Liver (tissue), 9 donors: Measurements from ENCODE around the gene TMSB15C. TPM values are rescaled to one million over a fixed set of nuclear protein-coding genes. Genes with fewer than 3 reads are reported as not detected.

Experiments
- DNase-seq: peaks from one replicate; pipeline ENCODE4 v3.0.0-alpha.2; 2017; ENCODE audit warnings: low spot score
- H3K27ac ChIP-seq, 2 donors: one replicate each; pipeline ENCODE4 v1.7.0; 2013; ENCODE audit warnings: inconsistent platforms in 2 of 2, low read length in 2 of 2, control low read depth in 1 of 2, low read depth in 1 of 2, mild to moderate bottlenecking in 1 of 2
- H3K27me3 ChIP-seq, 4 donors: one replicate each; pipeline versions ENCODE4 v1.6.1 to v1.7.0; 2013; ENCODE audit warnings: low read length in 3 of 4, inconsistent platforms in 1 of 4, mild to moderate bottlenecking in 1 of 4, moderate library complexity in 1 of 4; ENCODE audit not compliant: control insufficient read depth in 4 of 4, insufficient read depth in 4 of 4
- H3K36me3 ChIP-seq, 4 donors: one replicate each; pipeline versions ENCODE4 v1.6.1 to v1.7.0; 2013; ENCODE audit warnings: low read length in 3 of 4, mild to moderate bottlenecking in 3 of 4, low read depth in 1 of 4, moderate library complexity in 1 of 4; ENCODE audit not compliant: control insufficient read depth in 4 of 4, insufficient read depth in 3 of 4
- H3K4me1 ChIP-seq, 4 donors: one replicate each; pipeline versions ENCODE4 v1.6.1 to v1.7.0; 2013; ENCODE audit warnings: low read length in 3 of 4, mild to moderate bottlenecking in 3 of 4, moderate library complexity in 1 of 4; ENCODE audit not compliant: control insufficient read depth in 4 of 4, insufficient read depth in 4 of 4
- H3K4me3 ChIP-seq, 3 donors: one replicate each; pipeline versions ENCODE4 v1.6.1 to v1.7.0; 2013; ENCODE audit warnings: low read length in 3 of 3, control low read depth in 1 of 3, low read depth in 1 of 3, mild to moderate bottlenecking in 1 of 3
- H3K9ac ChIP-seq, 2 donors: one replicate each; pipeline ENCODE4 v1.7.0; 2013; ENCODE audit warnings: low read length in 2 of 2, mild to moderate bottlenecking in 2 of 2, moderate library complexity in 2 of 2, control low read depth in 1 of 2, low read depth in 1 of 2
- H3K9me3 ChIP-seq, 4 donors: one replicate each; pipeline versions ENCODE4 v1.6.1 to v1.7.0; 2013; ENCODE audit warnings: low read length in 3 of 4; ENCODE audit not compliant: control insufficient read depth in 4 of 4
- FOXA1 ChIP-seq: IDR thresholded peaks from 2 replicates; pipeline ENCODE4 v1.6.1; 2016; ENCODE audit warnings: antibody characterized with exemption
- FOXA2 ChIP-seq: IDR thresholded peaks from 2 replicates; pipeline ENCODE4 v1.6.1; 2016; ENCODE audit warnings: antibody characterized with exemption
- GABPA ChIP-seq, 2 donors: IDR thresholded peaks in 1 of 2; conservative IDR thresholded peaks in 1 of 2; 2 replicates each; pipeline ENCODE4 v1.6.1; 2016; ENCODE audit warnings: antibody characterized with exemption in 2 of 2, mild to moderate bottlenecking in 1 of 2, moderate library complexity in 1 of 2
- HNF4A ChIP-seq, 2 donors: conservative IDR thresholded peaks; 2 replicates each; pipeline ENCODE4 v1.6.1; 2016; ENCODE audit warnings: antibody characterized with exemption in 2 of 2, mild to moderate bottlenecking in 2 of 2
- HNF4G ChIP-seq: IDR thresholded peaks from 2 replicates; pipeline ENCODE4 v1.6.1; 2016; ENCODE audit warnings: antibody characterized with exemption
- JUND ChIP-seq, 2 donors: IDR thresholded peaks; 2 replicates each; pipeline ENCODE4 v1.6.1; 2016; ENCODE audit warnings: antibody characterized with exemption in 2 of 2
- RAD21 ChIP-seq, 2 donors: IDR thresholded peaks; 2 replicates each; pipeline ENCODE4 v1.6.1; 2016; ENCODE audit warnings: antibody characterized with exemption in 2 of 2, mild to moderate bottlenecking in 2 of 2
- REST ChIP-seq: IDR thresholded peaks from 2 replicates; pipeline ENCODE4 v1.6.1; 2016; ENCODE audit warnings: antibody characterized with exemption, mild to moderate bottlenecking
- RXRA ChIP-seq, 2 donors: IDR thresholded peaks; 2 replicates each; pipeline ENCODE4 v1.6.1; 2017 to 2018; ENCODE audit warnings: antibody characterized with exemption in 2 of 2, mild to moderate bottlenecking in 1 of 2
- SP1 ChIP-seq: IDR thresholded peaks from 2 replicates; pipeline ENCODE4 v1.6.1; 2018; ENCODE audit warnings: antibody characterized with exemption, mild to moderate bottlenecking
- TAF1 ChIP-seq: conservative IDR thresholded peaks from 2 replicates; pipeline ENCODE4 v1.6.1; 2016; ENCODE audit warnings: antibody characterized with exemption, mild to moderate bottlenecking
- YY1 ChIP-seq: IDR thresholded peaks from 2 replicates; pipeline ENCODE4 v1.6.1; 2016; ENCODE audit warnings: antibody characterized with exemption, mild to moderate bottlenecking
- WGBS: extraction: QIAGEN DNeasy Blood & Tissue Kit; methylation state at CpG from one replicate; pipeline ENCODE4 v1.1.7; 2013; 5-methylcytosine and 5-hydroxymethylcytosine counted together
- polyA plus RNA-seq, 2 donors: library from polyadenylated mRNA; stranded (reverse) in 1 of 2; unstranded in 1 of 2; fragments of 200-250 nt in 1 of 2; fragments of >200 nt in 1 of 2; fragmentation: Nextera tagmentation in 1 of 2; extraction: Ambion mirVana in 1 of 2; gene quantifications; one replicate each; pipeline versions ENCODE4 v1.2.1 to v1.2.3, GENCODE V29; 2013 to 2015
- total RNA-seq, 2 donors: library from RNA; depleted of rRNA; stranded (reverse); fragments of >200 nt; gene quantifications; one replicate each; pipeline ENCODE4 v1.2.3, GENCODE V29; 2014
- TF ChIP-seq, protein P1 (sequence below): IDR thresholded peaks from 2 replicates; pipeline ENCODE4 v1.6.1; 2016; ENCODE audit warnings: antibody characterized with exemption
- TF ChIP-seq, protein P2 (sequence below): IDR thresholded peaks from 2 replicates; pipeline ENCODE4 v1.6.1; 2016; ENCODE audit warnings: antibody characterized with exemption
- TF ChIP-seq, protein P3 (sequence below): fragments of 150-350 bp; IDR thresholded peaks from 2 replicates; pipeline ENCODE4 v1.5.1; 2017; ENCODE audit warnings: improper control_type of control experiment, low read depth, low read length; ENCODE audit not compliant: missing input control
- donor health status: healthy.
- donor health status: healthy.
- donor health status: healthy.
- donor health status: healthy.
- donor health status: healthy.

The TMSB15C gene
- total and polyA plus RNA-seq, 4 donors: 0.17 to 0.23 TPM; not detected in 2

DNA sequence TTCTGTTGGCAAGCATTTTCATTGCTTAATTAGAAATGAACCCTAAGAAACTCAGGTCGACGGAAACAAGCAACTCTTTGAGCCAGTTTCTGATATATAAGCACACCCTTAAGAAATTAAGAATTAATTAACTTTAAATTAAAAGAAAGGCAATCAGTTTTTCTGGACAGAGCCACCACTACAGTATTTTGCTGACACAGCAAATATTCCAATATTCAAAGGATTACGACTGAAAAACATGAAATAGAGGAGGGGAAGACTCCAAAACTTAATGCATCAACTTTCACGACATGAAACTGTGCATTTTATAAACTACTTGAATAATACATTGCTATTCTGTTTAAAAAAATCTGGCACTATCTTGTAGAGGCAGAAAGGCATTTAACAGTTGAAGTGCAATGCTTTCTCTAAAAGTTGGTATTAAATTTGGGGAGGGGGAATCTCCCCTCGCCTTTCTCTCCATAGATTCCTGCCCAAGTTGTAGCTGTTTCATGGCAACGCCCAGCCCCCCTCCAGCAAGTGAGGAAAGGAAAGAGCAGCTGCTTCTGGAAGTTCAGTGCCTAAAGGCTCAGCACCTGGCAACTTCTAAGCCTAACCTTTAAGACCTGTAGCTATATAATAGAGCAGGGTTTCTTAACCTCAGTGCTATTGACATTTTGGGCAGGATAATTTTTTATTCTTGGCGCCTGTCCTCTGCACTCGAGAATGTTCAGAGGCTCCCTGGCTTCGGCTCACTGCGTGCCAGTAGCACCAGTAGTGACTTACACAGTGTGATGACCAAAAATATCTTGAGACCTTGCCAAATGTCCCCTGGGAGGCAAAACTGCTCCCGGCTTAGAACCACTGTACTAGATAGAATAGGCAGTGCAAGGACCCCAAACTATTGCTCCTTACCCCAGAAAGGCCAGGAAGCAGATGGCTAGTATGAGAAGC is 29.6 kb upstream of the TMSB15C start:
- whole genome bisulfite sequencing: 80% methylated on average over 11 of the region's 11 CpGs

DNA sequence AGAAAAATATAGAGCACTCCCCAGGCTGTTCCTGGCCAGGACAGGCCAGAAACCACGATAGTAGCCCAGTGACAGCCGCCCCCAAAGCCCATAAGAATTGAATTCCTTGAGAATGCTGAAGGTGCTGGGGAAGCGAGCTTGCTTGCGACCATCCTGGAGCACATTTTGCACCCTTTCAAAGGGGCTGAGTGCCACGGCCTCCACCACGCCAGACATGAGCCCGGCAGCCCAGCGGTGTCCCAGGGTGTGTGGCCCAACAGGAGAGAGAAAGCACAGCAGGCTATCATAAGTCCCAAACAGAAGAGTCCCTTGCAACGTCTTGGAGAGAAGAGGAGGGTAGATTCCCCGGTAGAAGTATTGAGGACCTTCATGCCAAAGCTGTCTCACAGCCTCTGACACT is 28.6 kb upstream of the TMSB15C start:
- no peak for DNase-seq
- 89% methylated on average over 10 of the region's 10 CpGs for WGBS
- Histone ChIP-seq H3K4me3 (no peak overlapping the region), H3K27ac (no peak overlapping the region), H3K4me1 (no peaks in the 10 kb centered on the region), H3K9ac (no peak overlapping the region), H3K27me3 (peaks cover 0 to 5% (median 0%) of the 10 kb centered on the region in 4 donors), H3K36me3 (no peaks in the 10 kb centered on the region), H3K9me3 (no peaks in the 10 kb centered on the region)
- TF ChIP-seq, protein P1, sequence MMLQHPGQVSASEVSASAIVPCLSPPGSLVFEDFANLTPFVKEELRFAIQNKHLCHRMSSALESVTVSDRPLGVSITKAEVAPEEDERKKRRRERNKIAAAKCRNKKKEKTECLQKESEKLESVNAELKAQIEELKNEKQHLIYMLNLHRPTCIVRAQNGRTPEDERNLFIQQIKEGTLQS: no peak
- TF ChIP-seq TAF1 (no peak), HNF4A (conservative IDR thresholded peaks at IDR 0.05) (no peak), FOXA1 (no peak)

More for the DNA sequence above, 29.6 kb upstream of the TMSB15C start:
- DNase-seq: no peak
- H3K36me3 ChIP-seq: no peaks in the 10 kb centered on the region
- no peak overlapping the region for H3K4me3 ChIP-seq
- no peaks in the 10 kb centered on the region for H3K4me1 ChIP-seq
- TF ChIP-seq FOXA2: no peak
- TF ChIP-seq HNF4A (conservative IDR thresholded peaks at IDR 0.05): no peak
- TF ChIP-seq YY1: no peak
- no peak for TF ChIP-seq FOXA1
- no peak for TF ChIP-seq GABPA (IDR thresholded peaks at IDR 0.05 in 1 of 2, conservative IDR thresholded peaks at IDR 0.05 in 1 of 2)
- TF ChIP-seq, protein P2, sequence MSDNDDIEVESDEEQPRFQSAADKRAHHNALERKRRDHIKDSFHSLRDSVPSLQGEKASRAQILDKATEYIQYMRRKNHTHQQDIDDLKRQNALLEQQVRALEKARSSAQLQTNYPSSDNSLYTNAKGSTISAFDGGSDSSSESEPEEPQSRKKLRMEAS: no peak
- no peak for TF ChIP-seq RAD21 (IDR thresholded peaks at IDR 0.05)
- no peak for TF ChIP-seq JUND (IDR thresholded peaks at IDR 0.05)
- TF ChIP-seq HNF4G: no peak
- TF ChIP-seq TAF1: no peak
- TF ChIP-seq REST: no peak
- TF ChIP-seq RXRA (IDR thresholded peaks at IDR 0.05): no peak
- no peak for TF ChIP-seq SP1
- TF ChIP-seq, protein P3, sequence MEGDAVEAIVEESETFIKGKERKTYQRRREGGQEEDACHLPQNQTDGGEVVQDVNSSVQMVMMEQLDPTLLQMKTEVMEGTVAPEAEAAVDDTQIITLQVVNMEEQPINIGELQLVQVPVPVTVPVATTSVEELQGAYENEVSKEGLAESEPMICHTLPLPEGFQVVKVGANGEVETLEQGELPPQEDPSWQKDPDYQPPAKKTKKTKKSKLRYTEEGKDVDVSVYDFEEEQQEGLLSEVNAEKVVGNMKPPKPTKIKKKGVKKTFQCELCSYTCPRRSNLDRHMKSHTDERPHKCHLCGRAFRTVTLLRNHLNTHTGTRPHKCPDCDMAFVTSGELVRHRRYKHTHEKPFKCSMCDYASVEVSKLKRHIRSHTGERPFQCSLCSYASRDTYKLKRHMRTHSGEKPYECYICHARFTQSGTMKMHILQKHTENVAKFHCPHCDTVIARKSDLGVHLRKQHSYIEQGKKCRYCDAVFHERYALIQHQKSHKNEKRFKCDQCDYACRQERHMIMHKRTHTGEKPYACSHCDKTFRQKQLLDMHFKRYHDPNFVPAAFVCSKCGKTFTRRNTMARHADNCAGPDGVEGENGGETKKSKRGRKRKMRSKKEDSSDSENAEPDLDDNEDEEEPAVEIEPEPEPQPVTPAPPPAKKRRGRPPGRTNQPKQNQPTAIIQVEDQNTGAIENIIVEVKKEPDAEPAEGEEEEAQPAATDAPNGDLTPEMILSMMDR: no peak
- H3K27me3 ChIP-seq: peaks cover 0 to 5% (median 0%) of the 10 kb centered on the region in 4 donors
- no peak overlapping the region for H3K27ac ChIP-seq
- H3K9me3 ChIP-seq: no peaks in the 10 kb centered on the region
- H3K9ac ChIP-seq: no peak overlapping the region
